GM12878 (cell line): ENCODE measurements around the gene NRP1. TPM values are rescaled to one million over a fixed set of nuclear protein-coding genes. Genes with fewer than 3 reads are reported as not detected.

Experiments
- ATAC-seq: fragments of 200-7000 bp; cut with Tn5 transposase; 3 replicates; pipeline ENCODE4 v1.9.1; 2020; ENCODE audit warnings: mild to moderate bottlenecking, moderate library complexity
- BruUV-seq: library from RNA; stranded (reverse); fragments of 400-500 nt; replicated peaks from 2 replicates; lab custom pipeline; 2021; lab: Mats Ljungman, UMichigan
- CTCF ChIA-PET: fragments of 300-600 bp; sonication (Branson Sonifier 250); formaldehyde crosslinking; extraction: SDS; loops from one replicate; lab custom pipeline; 2021; ENCODE audit warnings: inconsistent platforms; lab: Yijun Ruan, JAX
- POLR2A ChIA-PET: fragments of 350-600 bp; formaldehyde crosslinking; extraction: SDS; loops from one replicate; lab custom pipeline; 2021; ENCODE audit warnings: inconsistent platforms; lab: Charles Lee
- RAD21 ChIA-PET: fragments of 300-600 bp; sonication (Branson Sonifier 250); formaldehyde crosslinking; loops from one replicate; lab custom pipeline; 2023; ENCODE audit warnings: antibody characterized with exemption; ENCODE audit not compliant: unreplicated experiment; lab: Charles Lee
- SMC1A ChIA-PET: fragments of 300-600 bp; sonication (Branson Sonifier 250); formaldehyde crosslinking; loops from one replicate; lab custom pipeline; 2023; ENCODE audit not compliant: unreplicated experiment, uncharacterized antibody; lab: Charles Lee
- DNase-seq: peaks from one replicate; pipeline ENCODE4 v3.0.0-alpha.2; 2011; ENCODE audit warnings: low read depth, low spot score
- FAIRE-seq: peaks from 3 replicates; lab custom pipeline; 2011; peaks lifted over from hg19 to GRCh38; lab: Jason Lieb, UNC
- H2AFZ ChIP-seq: 2 replicates; pipeline ENCODE4 v1.6.0; 2011; ENCODE audit warnings: low read depth, low read length, control low read depth; ENCODE audit not compliant: control insufficient read depth
- H3K27ac ChIP-seq: 2 replicates; pipeline ENCODE4 v1.5.1; 2011; ENCODE audit warnings: control low read depth; ENCODE audit not compliant: control insufficient read depth, insufficient read depth
- H3K27me3 ChIP-seq, 2 experiments: replicated peaks in 1 of 2; 2 replicates each; pipeline versions ENCODE4 v1.6.0 to v1.6.1; 2011; ENCODE audit warnings: low read length in 1 of 2; ENCODE audit not compliant: control insufficient read depth in 2 of 2, insufficient read depth in 2 of 2
- H3K36me3 ChIP-seq, 2 experiments: 2 replicates each; pipeline ENCODE4 v1.5.1; 2011; ENCODE audit warnings: low read length in 1 of 2; ENCODE audit not compliant: control insufficient read depth in 2 of 2, insufficient read depth in 2 of 2
- H3K4me1 ChIP-seq: 2 replicates; pipeline ENCODE4 v1.6.1; 2011; ENCODE audit warnings: mild to moderate bottlenecking, low read length, moderate library complexity, mixed read lengths; ENCODE audit not compliant: control insufficient read depth, insufficient read depth
- H3K4me2 ChIP-seq: 2 replicates; pipeline ENCODE4 v1.6.0; 2011; ENCODE audit warnings: control low read depth; ENCODE audit not compliant: control insufficient read depth, insufficient read depth
- H3K4me3 ChIP-seq: fragments of 200-600 bp; sonication (generic); 2 replicates; pipeline ENCODE4 v1.5.1; 2016
- H3K79me2 ChIP-seq: 2 replicates; pipeline ENCODE4 v1.6.0; 2011; ENCODE audit warnings: low read length; ENCODE audit not compliant: control insufficient read depth, insufficient read depth
- H3K9ac ChIP-seq: 2 replicates; pipeline ENCODE4 v1.8.0; 2011; ENCODE audit warnings: low read length, control low read depth, mixed read lengths; ENCODE audit not compliant: control insufficient read depth, insufficient read depth
- H3K9me3 ChIP-seq: replicated peaks from 3 replicates; pipeline ENCODE4 v1.5.1; 2011; ENCODE audit warnings: mild to moderate bottlenecking, low read length; ENCODE audit not compliant: control insufficient read depth, insufficient read depth
- H4K20me1 ChIP-seq: 2 replicates; pipeline ENCODE4 v1.6.0; 2011; ENCODE audit not compliant: control insufficient read depth, insufficient read depth
- MXI1 ChIP-seq: fragments of 150-350 bp; IDR thresholded peaks from 2 replicates; pipeline ENCODE4 v1.6.1; 2011; ENCODE audit warnings: low read depth, mild to moderate bottlenecking, inconsistent platforms, low read length, improper control_type of control experiment
- RUNX3 ChIP-seq: IDR thresholded peaks from 2 replicates; pipeline ENCODE4 v1.6.1; 2012; ENCODE audit warnings: low read length, inconsistent platforms
- SUPT20H ChIP-seq: IDR thresholded peaks from 2 replicates; pipeline ENCODE4 v1.6.1; 2011; ENCODE audit warnings: low read depth, mild to moderate bottlenecking, low read length, moderate library complexity, borderline replicate concordance; ENCODE audit not compliant: control insufficient read depth
- ZBED1 ChIP-seq: IDR thresholded peaks from 2 replicates; pipeline ENCODE4 v1.6.1; 2016; ENCODE audit warnings: borderline replicate concordance
- ZNF274 ChIP-seq: IDR thresholded peaks from one replicate; pipeline ENCODE4 v1.8.0; 2011; ENCODE audit not compliant: insufficient read length, insufficient read depth
- ZSCAN29 ChIP-seq: fragments of 450-650 bp; IDR thresholded peaks from 2 replicates; pipeline ENCODE4 v1.6.1; 2017; ENCODE audit warnings: mild to moderate bottlenecking, moderate library complexity
- WGBS: methylation state at CpG from one replicate; pipeline ENCODE4 v1.1.6; 2016; ENCODE audit warnings: low lambda C conversion rate; ENCODE audit not compliant: insufficient replicate concordance, insufficient coverage; ENCODE audit errors: missing lambda C conversion rate; 5-methylcytosine and 5-hydroxymethylcytosine counted together
- in situ Hi-C: fragments of 300-500 bp; cut with MboI; formaldehyde crosslinking; loops from 9 replicates; pipeline ENCODE4 v1.14.3; 2018; ENCODE audit warnings: mixed read lengths
- intact Hi-C: fragments of 100-400 bp; cut with micrococcal nuclease; formaldehyde crosslinking; loops from one replicate; pipeline ENCODE4 v1.14.2; 2022; ENCODE audit not compliant: unreplicated experiment
- polyA plus RNA-seq, 11 experiments: library from polyadenylated mRNA; depleted of rRNA in 4 of 11; unstranded in 6 of 11; stranded (reverse) in 5 of 11; fragments of >200 nt; fragmentation: Nextera tagmentation in 4 of 11; fragmentation: Illumina TruSeq in 1 of 11; extraction: Ambion mirVana in 4 of 11; extraction: Trizol in 1 of 11; gene quantifications; 1 replicate in 1 of 11; 2 replicates in 10 of 11; pipeline versions ENCODE4 v1.2.1 to v1.2.3, GENCODE V29; 2011 to 2016; ENCODE audit warnings: inconsistent platforms in 2 of 11, missing spikeins in 2 of 11, low read depth in 1 of 11
- total RNA-seq, 4 experiments: library from RNA; depleted of rRNA in 3 of 4; stranded (reverse); fragments of >200 nt in 3 of 4; fragmentation: Illumina TruSeq in 1 of 4; extraction: Trizol in 1 of 4; gene quantifications; 2 replicates each; pipeline versions ENCODE4 v1.2.1 to v1.2.3, GENCODE V29; 2013 to 2021
- TF ChIP-seq, protein P1 (sequence below): fragments of 150-350 bp; IDR thresholded peaks from 2 replicates; pipeline ENCODE4 v1.6.1; 2016; ENCODE audit warnings: low read depth, low read length
- TF ChIP-seq, protein P2 (sequence below): fragments of 450-650 bp; conservative IDR thresholded peaks from 2 replicates; pipeline ENCODE4 v1.6.1; 2017; ENCODE audit warnings: mild to moderate bottlenecking, moderate library complexity
- TF ChIP-seq, protein P3 (sequence below): fragments of 450-650 bp; IDR thresholded peaks from 2 replicates; pipeline ENCODE4 v1.6.1; 2016; ENCODE audit warnings: mild to moderate bottlenecking, moderate library complexity, borderline replicate concordance
- TF ChIP-seq, protein P4 (sequence below), 3 experiments: IDR thresholded peaks in 2 of 3; conservative IDR thresholded peaks in 1 of 3; 2 replicates each; pipeline ENCODE4 v1.5.1; 2011; ENCODE audit warnings: low read depth in 3 of 3, low read length in 3 of 3, mild to moderate bottlenecking in 3 of 3, control low read depth in 2 of 3, moderate library complexity in 2 of 3, inconsistent platforms in 1 of 3, mixed read lengths in 1 of 3; ENCODE audit not compliant: control insufficient read depth in 2 of 3, insufficient read depth in 1 of 3; ENCODE audit errors: extremely low read depth in 1 of 3

NRP1 gene
- total and polyA plus RNA-seq, 10 of the 15 experiments (the other 5 are each of a cell fraction or from before 2014, with no cell fraction given) = 0.11 to 12.1 (median 0.52) TPM

DNA sequence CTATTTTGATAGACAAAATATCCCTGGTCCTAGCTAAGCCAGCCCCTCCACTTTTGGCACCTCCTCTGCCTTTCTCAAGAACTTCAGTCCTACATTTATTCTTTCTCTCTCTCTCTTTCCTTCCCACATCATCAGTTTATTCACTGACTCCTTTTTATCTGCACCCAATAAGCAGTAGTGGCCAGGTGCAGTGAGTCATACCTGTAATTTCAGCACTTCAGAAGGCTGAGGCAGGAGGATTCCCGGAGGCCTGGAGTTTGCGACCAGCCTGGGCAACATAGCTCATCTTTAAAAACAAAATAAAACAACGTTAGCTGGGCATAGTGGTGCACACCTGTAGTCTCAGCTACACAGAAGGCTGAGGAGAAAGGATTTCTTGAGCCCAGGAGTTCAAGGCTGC lies 19.4 kb upstream of the NRP1 start (continued):
- TF ChIP-seq, protein P1, sequence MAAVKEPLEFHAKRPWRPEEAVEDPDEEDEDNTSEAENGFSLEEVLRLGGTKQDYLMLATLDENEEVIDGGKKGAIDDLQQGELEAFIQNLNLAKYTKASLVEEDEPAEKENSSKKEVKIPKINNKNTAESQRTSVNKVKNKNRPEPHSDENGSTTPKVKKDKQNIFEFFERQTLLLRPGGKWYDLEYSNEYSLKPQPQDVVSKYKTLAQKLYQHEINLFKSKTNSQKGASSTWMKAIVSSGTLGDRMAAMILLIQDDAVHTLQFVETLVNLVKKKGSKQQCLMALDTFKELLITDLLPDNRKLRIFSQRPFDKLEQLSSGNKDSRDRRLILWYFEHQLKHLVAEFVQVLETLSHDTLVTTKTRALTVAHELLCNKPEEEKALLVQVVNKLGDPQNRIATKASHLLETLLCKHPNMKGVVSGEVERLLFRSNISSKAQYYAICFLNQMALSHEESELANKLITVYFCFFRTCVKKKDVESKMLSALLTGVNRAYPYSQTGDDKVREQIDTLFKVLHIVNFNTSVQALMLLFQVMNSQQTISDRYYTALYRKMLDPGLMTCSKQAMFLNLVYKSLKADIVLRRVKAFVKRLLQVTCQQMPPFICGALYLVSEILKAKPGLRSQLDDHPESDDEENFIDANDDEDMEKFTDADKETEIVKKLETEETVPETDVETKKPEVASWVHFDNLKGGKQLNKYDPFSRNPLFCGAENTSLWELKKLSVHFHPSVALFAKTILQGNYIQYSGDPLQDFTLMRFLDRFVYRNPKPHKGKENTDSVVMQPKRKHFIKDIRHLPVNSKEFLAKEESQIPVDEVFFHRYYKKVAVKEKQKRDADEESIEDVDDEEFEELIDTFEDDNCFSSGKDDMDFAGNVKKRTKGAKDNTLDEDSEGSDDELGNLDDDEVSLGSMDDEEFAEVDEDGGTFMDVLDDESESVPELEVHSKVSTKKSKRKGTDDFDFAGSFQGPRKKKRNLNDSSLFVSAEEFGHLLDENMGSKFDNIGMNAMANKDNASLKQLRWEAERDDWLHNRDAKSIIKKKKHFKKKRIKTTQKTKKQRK = no peak
- no peak for TF ChIP-seq ZNF274
- TF ChIP-seq, all 136 proteins: peak for 0

DNA sequence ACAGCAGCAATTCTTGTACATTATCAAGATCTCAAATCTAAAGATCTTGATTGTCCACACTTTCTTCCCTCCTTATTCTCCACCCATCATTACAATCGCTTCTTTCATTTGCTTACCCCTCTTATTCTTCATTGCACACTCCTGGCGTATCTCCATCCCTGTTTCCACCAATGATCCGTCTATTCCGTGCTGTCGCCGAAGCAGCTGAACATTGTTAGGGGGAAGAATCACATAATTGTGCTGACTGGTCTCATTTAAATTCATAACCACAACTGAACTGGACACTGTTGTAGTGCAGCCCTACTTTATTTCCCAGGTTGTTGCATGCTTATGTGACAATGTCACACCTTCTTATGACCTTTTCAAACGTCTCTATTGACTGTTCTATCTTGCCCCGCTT lies 18.9 kb upstream of the NRP1 start:
- in situ Hi-C loops (no loop called here), intact Hi-C loops (no loop called here)
- BruUV-seq = no TSS peak
- H4K20me1 ChIP-seq = no peaks in the 10 kb centered on the region
- DNase-seq = no peak
- ChIA-PET CTCF (no interaction called here), SMC1A (no interaction called here), POLR2A (no interaction called here), RAD21 (no interaction called here)
- no peak overlapping the region for H3K9ac ChIP-seq
- H3K4me1 ChIP-seq = no peaks in the 10 kb centered on the region
- H3K27me3 ChIP-seq = no peaks in the 10 kb centered on the region
- no peak overlapping the region for H3K27ac ChIP-seq
- FAIRE-seq = no peak
- no peak overlapping the region for H2AFZ ChIP-seq
- H3K36me3 ChIP-seq = no peaks in the 10 kb centered on the region
- no peak for ATAC-seq
- no peak overlapping the region for H3K4me2 ChIP-seq
- H3K9me3 ChIP-seq = no peaks in the 10 kb centered on the region
- H3K4me3 ChIP-seq = no peak overlapping the region
- WGBS = 41% methylated on average over 8 of the region's 8 CpGs
- no peaks in the 10 kb centered on the region for H3K79me2 ChIP-seq
- TF ChIP-seq, protein P2, sequence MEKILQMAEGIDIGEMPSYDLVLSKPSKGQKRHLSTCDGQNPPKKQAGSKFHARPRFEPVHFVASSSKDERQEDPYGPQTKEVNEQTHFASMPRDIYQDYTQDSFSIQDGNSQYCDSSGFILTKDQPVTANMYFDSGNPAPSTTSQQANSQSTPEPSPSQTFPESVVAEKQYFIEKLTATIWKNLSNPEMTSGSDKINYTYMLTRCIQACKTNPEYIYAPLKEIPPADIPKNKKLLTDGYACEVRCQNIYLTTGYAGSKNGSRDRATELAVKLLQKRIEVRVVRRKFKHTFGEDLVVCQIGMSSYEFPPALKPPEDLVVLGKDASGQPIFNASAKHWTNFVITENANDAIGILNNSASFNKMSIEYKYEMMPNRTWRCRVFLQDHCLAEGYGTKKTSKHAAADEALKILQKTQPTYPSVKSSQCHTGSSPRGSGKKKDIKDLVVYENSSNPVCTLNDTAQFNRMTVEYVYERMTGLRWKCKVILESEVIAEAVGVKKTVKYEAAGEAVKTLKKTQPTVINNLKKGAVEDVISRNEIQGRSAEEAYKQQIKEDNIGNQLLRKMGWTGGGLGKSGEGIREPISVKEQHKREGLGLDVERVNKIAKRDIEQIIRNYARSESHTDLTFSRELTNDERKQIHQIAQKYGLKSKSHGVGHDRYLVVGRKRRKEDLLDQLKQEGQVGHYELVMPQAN = no peak
- TF ChIP-seq, protein P3, sequence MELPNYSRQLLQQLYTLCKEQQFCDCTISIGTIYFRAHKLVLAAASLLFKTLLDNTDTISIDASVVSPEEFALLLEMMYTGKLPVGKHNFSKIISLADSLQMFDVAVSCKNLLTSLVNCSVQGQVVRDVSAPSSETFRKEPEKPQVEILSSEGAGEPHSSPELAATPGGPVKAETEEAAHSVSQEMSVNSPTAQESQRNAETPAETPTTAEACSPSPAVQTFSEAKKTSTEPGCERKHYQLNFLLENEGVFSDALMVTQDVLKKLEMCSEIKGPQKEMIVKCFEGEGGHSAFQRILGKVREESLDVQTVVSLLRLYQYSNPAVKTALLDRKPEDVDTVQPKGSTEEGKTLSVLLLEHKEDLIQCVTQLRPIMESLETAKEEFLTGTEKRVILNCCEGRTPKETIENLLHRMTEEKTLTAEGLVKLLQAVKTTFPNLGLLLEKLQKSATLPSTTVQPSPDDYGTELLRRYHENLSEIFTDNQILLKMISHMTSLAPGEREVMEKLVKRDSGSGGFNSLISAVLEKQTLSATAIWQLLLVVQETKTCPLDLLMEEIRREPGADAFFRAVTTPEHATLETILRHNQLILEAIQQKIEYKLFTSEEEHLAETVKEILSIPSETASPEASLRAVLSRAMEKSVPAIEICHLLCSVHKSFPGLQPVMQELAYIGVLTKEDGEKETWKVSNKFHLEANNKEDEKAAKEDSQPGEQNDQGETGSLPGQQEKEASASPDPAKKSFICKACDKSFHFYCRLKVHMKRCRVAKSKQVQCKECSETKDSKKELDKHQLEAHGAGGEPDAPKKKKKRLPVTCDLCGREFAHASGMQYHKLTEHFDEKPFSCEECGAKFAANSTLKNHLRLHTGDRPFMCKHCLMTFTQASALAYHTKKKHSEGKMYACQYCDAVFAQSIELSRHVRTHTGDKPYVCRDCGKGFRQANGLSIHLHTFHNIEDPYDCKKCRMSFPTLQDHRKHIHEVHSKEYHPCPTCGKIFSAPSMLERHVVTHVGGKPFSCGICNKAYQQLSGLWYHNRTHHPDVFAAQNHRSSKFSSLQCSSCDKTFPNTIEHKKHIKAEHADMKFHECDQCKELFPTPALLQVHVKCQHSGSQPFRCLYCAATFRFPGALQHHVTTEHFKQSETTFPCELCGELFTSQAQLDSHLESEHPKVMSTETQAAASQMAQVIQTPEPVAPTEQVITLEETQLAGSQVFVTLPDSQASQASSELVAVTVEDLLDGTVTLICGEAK = no peak
- TF ChIP-seq MXI1 (no peak), ZSCAN29 (no peak), ZBED1 (no peak), RUNX3 (no peak), SUPT20H (no peak)
- TF ChIP-seq, protein P4, sequence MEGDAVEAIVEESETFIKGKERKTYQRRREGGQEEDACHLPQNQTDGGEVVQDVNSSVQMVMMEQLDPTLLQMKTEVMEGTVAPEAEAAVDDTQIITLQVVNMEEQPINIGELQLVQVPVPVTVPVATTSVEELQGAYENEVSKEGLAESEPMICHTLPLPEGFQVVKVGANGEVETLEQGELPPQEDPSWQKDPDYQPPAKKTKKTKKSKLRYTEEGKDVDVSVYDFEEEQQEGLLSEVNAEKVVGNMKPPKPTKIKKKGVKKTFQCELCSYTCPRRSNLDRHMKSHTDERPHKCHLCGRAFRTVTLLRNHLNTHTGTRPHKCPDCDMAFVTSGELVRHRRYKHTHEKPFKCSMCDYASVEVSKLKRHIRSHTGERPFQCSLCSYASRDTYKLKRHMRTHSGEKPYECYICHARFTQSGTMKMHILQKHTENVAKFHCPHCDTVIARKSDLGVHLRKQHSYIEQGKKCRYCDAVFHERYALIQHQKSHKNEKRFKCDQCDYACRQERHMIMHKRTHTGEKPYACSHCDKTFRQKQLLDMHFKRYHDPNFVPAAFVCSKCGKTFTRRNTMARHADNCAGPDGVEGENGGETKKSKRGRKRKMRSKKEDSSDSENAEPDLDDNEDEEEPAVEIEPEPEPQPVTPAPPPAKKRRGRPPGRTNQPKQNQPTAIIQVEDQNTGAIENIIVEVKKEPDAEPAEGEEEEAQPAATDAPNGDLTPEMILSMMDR (IDR thresholded peaks at IDR 0.05 in 2 of 3, conservative IDR thresholded peaks at IDR 0.05 in 1 of 3; ENCODE audit: control insufficient read depth in 2 of 3, extremely low read depth in 1 of 3, insufficient read depth in 1 of 3, low read depth in 3 of 3, low read length in 3 of 3) = no peak
